ENCODE measurements around the gene DIAPH3. TPM values are rescaled to one million over a fixed set of nuclear protein-coding genes. Genes with fewer than 3 reads are reported as not detected.

The DIAPH3 gene
- total RNA-seq, 3 donors from 2014 or later, result 2.1 to 4.0 (median 3.7) TPM

GRCh38 chr13:59702269-59702668 is 461.5 kb downstream of the DIAPH3 start:
- H3K36me3 Mint-ChIP-seq (ENCODE audit: insufficient read depth), result no peaks in the 10 kb centered on the region
- H3K4me1 Mint-ChIP-seq (ENCODE audit: low read depth), result no peaks in the 10 kb centered on the region
- no peak for DNase-seq
- no peaks in the 10 kb centered on the region for H3K27me3 Mint-ChIP-seq (ENCODE audit: low read depth)
- no peak for ATAC-seq
- H3K9me3 Mint-ChIP-seq, result no peaks in the 10 kb centered on the region
- H3K4me3 Mint-ChIP-seq, result no peak overlapping the region

GRCh38 chr13:59701261-59701660 is 462.5 kb downstream of the DIAPH3 start:
- ATAC-seq (no peak), DNase-seq (no peak)
- Mint-ChIP-seq H3K9me3 (no peaks in the 10 kb centered on the region), H3K4me3 (no peak overlapping the region), H3K4me1 (ENCODE audit: low read depth) (no peaks in the 10 kb centered on the region), H3K27me3 (ENCODE audit: low read depth) (no peaks in the 10 kb centered on the region), H3K36me3 (ENCODE audit: insufficient read depth) (no peaks in the 10 kb centered on the region)

GRCh38 chr13:59700281-59700680 is 463.4 kb downstream of the DIAPH3 start:
- no peak for ATAC-seq
- H3K4me3 Mint-ChIP-seq, result no peak overlapping the region
- no peaks in the 10 kb centered on the region for H3K4me1 Mint-ChIP-seq (ENCODE audit: low read depth)
- no peaks in the 10 kb centered on the region for H3K27me3 Mint-ChIP-seq (ENCODE audit: low read depth)
- DNase-seq, result no peak
- no peaks in the 10 kb centered on the region for H3K36me3 Mint-ChIP-seq (ENCODE audit: insufficient read depth)
- no peaks in the 10 kb centered on the region for H3K9me3 Mint-ChIP-seq

DNA sequence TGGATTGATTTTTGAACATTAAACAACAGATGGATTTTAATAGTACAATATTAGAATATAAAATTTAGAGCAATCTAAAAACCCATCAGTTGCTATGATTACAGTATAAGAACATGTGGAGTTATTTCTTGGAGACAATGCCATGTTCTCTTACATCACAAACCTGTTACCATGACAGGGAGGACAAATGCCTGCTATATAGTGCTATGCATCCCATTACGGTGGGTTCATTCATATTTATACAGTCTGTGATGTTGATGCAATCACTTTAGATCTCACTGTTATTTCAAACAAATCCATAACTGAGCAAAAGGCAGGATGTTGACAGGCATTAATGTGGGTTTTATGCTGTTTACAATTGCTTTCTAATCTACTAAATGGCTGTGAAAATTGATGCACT is 467.5 kb downstream of the DIAPH3 start:
- no peak overlapping the region for H3K4me3 Mint-ChIP-seq
- H3K36me3 Mint-ChIP-seq (ENCODE audit: insufficient read depth), result no peaks in the 10 kb centered on the region
- no peak for ATAC-seq
- H3K27me3 Mint-ChIP-seq (ENCODE audit: low read depth), result no peaks in the 10 kb centered on the region
- DNase-seq, result no peak
- H3K4me1 Mint-ChIP-seq (ENCODE audit: low read depth), result no peaks in the 10 kb centered on the region
- no peaks in the 10 kb centered on the region for H3K9me3 Mint-ChIP-seq

- Mint-ChIP-seq H3K4me3 (no peak overlapping the region), H3K27me3 (ENCODE audit: low read depth) (no peaks in the 10 kb centered on the region), H3K9me3 (no peaks in the 10 kb centered on the region), H3K4me1 (ENCODE audit: low read depth) (no peaks in the 10 kb centered on the region), H3K36me3 (ENCODE audit: insufficient read depth) (no peaks in the 10 kb centered on the region)
- DNase-seq, result no peak
- no peak for ATAC-seq
Measured at GRCh38 chr13:59691501-59692066, 472.1 kb downstream of the DIAPH3 start.

DNA sequence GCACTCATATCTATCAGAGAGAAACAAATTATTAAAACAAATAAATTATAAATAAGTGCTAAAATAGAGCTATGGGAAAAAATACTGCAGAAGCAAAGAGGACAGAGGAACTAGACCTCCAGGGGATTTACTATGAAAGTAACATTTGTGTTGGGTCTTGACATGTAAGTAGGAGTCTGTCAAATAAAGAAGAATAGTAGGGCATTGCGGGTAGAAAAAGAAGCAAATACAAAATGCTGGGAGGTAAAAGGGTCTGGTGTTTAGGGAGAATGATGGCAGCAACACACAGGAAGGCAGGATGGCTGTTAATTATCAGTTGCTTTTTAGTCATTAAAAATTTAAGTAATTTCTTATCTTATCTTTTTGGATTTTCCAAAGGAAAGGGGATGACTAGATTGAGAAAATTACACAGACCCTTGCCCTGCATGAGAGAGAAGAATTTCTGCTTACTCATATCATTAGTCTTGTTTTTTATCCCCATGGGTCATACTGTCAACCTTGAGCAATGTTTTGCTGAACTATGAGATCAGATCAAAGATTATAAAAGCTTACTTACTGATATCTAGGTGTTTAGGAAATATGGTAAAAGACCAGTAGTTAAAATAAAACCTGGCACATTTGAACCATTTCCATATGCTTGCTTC is 472.7 kb downstream of the DIAPH3 start:
- H3K27me3 Mint-ChIP-seq (ENCODE audit: low read depth), result no peaks in the 10 kb centered on the region
- no peak for DNase-seq
- no peaks in the 10 kb centered on the region for H3K4me1 Mint-ChIP-seq (ENCODE audit: low read depth)
- ATAC-seq, result no peak
- no peaks in the 10 kb centered on the region for H3K9me3 Mint-ChIP-seq
- H3K4me3 Mint-ChIP-seq, result no peak overlapping the region
- H3K36me3 Mint-ChIP-seq (ENCODE audit: insufficient read depth), result no peaks in the 10 kb centered on the region

DNA sequence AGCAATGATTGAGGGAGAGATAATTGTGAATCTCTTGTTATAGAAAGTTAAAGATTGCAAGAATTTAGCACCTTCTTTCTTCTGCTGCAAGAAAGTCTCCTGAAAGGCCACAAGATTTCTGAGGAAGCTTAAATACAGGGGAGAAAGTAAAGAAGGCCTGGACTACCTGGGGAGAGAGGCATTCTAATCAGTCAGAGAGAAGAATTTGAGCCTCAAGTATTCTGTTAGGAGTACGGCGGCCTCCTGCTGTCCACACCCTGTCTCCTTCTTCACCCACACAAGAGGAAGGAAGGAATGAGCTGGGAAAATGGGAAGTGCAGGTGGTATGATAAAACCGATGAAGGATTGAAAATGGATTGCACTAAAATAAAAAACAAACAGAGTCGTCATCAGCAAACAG is 474.7 kb downstream of the DIAPH3 start:
- Mint-ChIP-seq H3K4me3 (no peak overlapping the region), H3K4me1 (ENCODE audit: low read depth) (no peaks in the 10 kb centered on the region), H3K9me3 (no peaks in the 10 kb centered on the region), H3K36me3 (ENCODE audit: insufficient read depth) (no peaks in the 10 kb centered on the region), H3K27me3 (ENCODE audit: low read depth) (no peaks in the 10 kb centered on the region)
- DNase-seq, result no peak
- ATAC-seq, result no peak

GRCh38 chr13:59686798-59687394 is 476.8 kb downstream of the DIAPH3 start:
- H3K4me3 Mint-ChIP-seq, result no peak overlapping the region
- H3K27me3 Mint-ChIP-seq (ENCODE audit: low read depth), result no peaks in the 10 kb centered on the region
- no peak for ATAC-seq
- H3K36me3 Mint-ChIP-seq (ENCODE audit: insufficient read depth), result no peaks in the 10 kb centered on the region
- no peaks in the 10 kb centered on the region for H3K9me3 Mint-ChIP-seq
- no peak for DNase-seq
- no peaks in the 10 kb centered on the region for H3K4me1 Mint-ChIP-seq (ENCODE audit: low read depth)

DNA sequence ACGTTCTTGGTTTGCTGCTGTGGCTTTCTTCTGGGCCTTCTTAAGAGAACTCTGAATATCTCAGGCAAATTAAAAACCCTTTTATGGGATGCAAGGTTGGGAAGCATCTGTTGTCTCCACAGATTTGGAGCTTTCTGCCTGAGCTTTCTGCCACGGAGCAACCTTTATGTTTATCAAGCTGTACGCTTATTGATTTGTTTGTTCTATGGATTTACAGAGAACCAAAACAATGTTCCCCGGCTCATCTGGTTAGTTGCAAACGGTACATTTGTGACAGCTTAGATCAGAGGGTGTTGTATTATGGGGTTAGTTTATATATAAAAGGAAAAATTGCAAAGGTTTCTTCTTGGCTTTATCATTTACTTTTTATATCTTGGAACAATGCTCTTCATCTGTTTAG is 479.6 kb downstream of the DIAPH3 start:
- Mint-ChIP-seq H3K4me3 (no peak overlapping the region), H3K4me1 (ENCODE audit: low read depth) (no peaks in the 10 kb centered on the region), H3K9me3 (no peaks in the 10 kb centered on the region), H3K27me3 (ENCODE audit: low read depth) (no peaks in the 10 kb centered on the region), H3K36me3 (ENCODE audit: insufficient read depth) (no peaks in the 10 kb centered on the region)
- ATAC-seq (no peak), DNase-seq (no peak)

GRCh38 chr13:59681636-59682311 is 482.0 kb downstream of the DIAPH3 start:
- H3K4me3 Mint-ChIP-seq, result no peak overlapping the region
- H3K36me3 Mint-ChIP-seq (ENCODE audit: insufficient read depth), result no peaks in the 10 kb centered on the region
- H3K4me1 Mint-ChIP-seq (ENCODE audit: low read depth), result no peaks in the 10 kb centered on the region
- no peak for DNase-seq
- H3K9me3 Mint-ChIP-seq, result no peaks in the 10 kb centered on the region
- no peak for ATAC-seq
- H3K27me3 Mint-ChIP-seq (ENCODE audit: low read depth), result no peaks in the 10 kb centered on the region

- H3K4me1 Mint-ChIP-seq (ENCODE audit: low read depth), result no peaks in the 10 kb centered on the region
- no peaks in the 10 kb centered on the region for H3K9me3 Mint-ChIP-seq
- H3K4me3 Mint-ChIP-seq, result no peak overlapping the region
- H3K36me3 Mint-ChIP-seq (ENCODE audit: insufficient read depth), result no peaks in the 10 kb centered on the region
- H3K27me3 Mint-ChIP-seq (ENCODE audit: low read depth), result no peaks in the 10 kb centered on the region
- DNase-seq (no peak), ATAC-seq (no peak)
Measured at GRCh38 chr13:59680429-59681024, 483.2 kb downstream of the DIAPH3 start.

- no peaks in the 10 kb centered on the region for H3K9me3 Mint-ChIP-seq
- H3K4me1 Mint-ChIP-seq (ENCODE audit: low read depth), result no peaks in the 10 kb centered on the region
- DNase-seq (no peak), ATAC-seq (no peak)
- H3K27me3 Mint-ChIP-seq (ENCODE audit: low read depth), result no peaks in the 10 kb centered on the region
- no peaks in the 10 kb centered on the region for H3K36me3 Mint-ChIP-seq (ENCODE audit: insufficient read depth)
- H3K4me3 Mint-ChIP-seq, result no peak overlapping the region
Measured at GRCh38 chr13:59679254-59679653, 484.5 kb downstream of the DIAPH3 start.

DNA sequence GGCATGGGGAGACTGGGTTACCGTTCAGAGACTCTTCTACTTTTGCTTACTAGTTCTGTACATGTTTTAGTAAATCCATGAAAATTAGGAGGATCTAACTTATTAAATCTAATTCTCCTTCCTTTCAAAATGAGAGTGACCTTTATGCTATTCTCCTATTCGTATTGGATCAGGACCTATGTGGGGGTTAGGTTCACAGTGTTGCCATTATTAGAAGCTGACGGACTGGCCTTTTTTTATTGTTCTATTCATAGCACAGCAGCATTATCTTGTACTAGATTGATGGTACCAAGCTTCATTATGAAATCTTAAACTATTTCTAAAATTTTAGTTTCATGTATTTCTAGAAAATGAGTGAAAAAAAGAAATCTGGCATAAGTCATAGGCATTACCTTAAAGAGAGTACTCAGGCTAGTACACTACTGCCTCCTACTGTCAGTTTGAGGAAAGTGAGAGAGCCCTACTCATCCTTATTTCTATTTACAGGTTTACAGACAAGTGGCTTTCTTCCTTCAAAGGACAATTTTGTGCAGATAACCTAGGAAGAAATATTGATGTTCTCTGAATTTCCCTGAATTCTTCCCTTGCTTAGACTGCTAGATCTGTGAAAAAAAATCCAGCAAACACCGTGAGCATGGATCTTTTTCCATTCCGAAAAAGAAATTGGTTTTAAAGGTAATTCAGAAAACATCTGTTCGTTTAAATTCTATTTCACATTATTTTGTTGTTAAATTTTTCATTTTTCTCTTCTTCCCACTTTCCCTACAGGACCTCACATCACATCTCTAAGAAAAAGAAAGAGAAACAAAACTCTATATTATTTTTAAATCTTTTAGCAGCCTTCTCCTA is 485.5 kb downstream of the DIAPH3 start:
- peak in 1 of 2 donors; percentile 54 for ATAC-seq
- Mint-ChIP-seq H3K27me3 (ENCODE audit: low read depth) (no peaks in the 10 kb centered on the region), H3K4me3 (no peak overlapping the region)

GRCh38 chr13:59677430-59677829 is 486.3 kb downstream of the DIAPH3 start:
- H3K27me3 Mint-ChIP-seq (ENCODE audit: low read depth), result no peaks in the 10 kb centered on the region
- H3K4me1 Mint-ChIP-seq (ENCODE audit: low read depth), result peaks cover 3% of the 10 kb centered on the region
- no peaks in the 10 kb centered on the region for H3K36me3 Mint-ChIP-seq (ENCODE audit: insufficient read depth)
- H3K4me3 Mint-ChIP-seq, result no peak overlapping the region
- DNase-seq (no peak), ATAC-seq (no peak)
- H3K9me3 Mint-ChIP-seq, result no peaks in the 10 kb centered on the region

More for the DNA sequence above, 485.5 kb downstream of the DIAPH3 start:
- Mint-ChIP-seq H3K4me1 (ENCODE audit: low read depth) (no peaks in the 10 kb centered on the region), H3K36me3 (ENCODE audit: insufficient read depth) (no peaks in the 10 kb centered on the region), H3K9me3 (no peaks in the 10 kb centered on the region)
- no peak for DNase-seq
